Stimulated activated CD4-positive, alpha-beta T cell treated with anti-CD3 and anti-CD28 coated beads, Interleukin-1b, Interleukin-23, amount 100 ng/mL, for 1 hour (primary cell): ENCODE results near the gene PCED1B.
"Not testable (repeated sequence)": the region's sequence is repeated elsewhere in the genome, so short reads cannot be mapped to it uniquely, and the experiment has no call there.

Experiments
- DNase-seq, 2 donors: peaks; one replicate each; pipeline ENCODE4 v3.0.0-alpha.2; 2020; ENCODE audit warnings: low read depth in 2 of 2

The PCED1B gene

DNA sequence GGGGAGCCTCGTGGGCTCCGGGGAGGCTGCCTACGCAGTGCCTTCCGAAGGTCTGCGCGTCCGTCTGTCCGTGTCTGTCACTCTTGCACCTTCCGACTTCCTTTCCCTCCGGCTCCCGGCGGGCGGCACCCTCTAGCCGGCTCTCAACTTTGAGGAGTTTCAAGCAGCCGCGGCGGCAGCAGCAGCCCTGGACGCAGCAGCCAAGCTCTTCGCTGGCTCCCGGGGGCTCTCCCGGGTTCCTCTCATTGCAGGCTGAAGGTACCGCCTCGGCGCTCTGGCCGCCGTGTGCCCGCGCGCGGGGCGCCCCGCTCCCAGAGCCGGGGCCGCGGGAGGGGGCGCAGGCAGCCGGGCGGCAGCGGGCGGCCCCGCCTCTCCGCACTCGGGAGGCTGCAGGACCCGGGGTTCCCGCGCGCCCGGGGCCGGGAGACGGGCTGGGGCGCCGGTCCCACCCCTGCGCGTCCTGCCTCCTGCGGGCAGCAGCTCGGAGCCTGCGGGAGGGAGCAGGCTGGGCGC lies at the start of gene PCED1B, which contains the start of gene AMIGO2:
TSS of gene PCED1B (plus strand) at position 154 of the 513 bp plus-strand sequence. CDS start 155,443 bp downstream, outside the sequence.
TSS of gene AMIGO2 (minus strand) at position 492 of the 513 bp plus-strand sequence. CDS start 957 bp downstream, outside the sequence.
- DNase-seq, result peak in 1 of 2 donors; percentile 32

GRCh38 chr12:47029903-47030302 lies 49.5 kb upstream of the PCED1B start:
- no peak for DNase-seq

DNA sequence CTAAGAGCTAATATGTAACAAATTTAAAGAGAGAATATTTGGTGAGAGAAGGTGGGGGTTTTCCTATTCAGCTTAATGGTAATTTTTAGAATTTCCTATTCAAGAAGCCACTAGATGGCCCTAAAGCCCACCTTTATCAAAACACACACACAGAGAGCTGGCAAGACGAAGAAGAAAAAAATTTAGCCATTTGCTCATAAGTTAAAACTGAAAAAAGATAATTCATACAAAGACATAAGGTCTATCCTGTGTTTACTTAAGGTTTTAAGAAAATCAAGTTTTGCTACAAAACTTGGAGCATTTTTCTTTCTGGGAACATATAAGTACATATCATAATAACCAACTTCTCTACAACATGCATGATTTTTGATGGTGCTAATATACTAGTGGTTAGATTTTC lies 46.8 kb upstream of the PCED1B start:
- DNase-seq, result no peak

- DNase-seq, result no peak
Observed at GRCh38 chr12:47033081-47033480, 46.3 kb upstream of the PCED1B start.

DNA sequence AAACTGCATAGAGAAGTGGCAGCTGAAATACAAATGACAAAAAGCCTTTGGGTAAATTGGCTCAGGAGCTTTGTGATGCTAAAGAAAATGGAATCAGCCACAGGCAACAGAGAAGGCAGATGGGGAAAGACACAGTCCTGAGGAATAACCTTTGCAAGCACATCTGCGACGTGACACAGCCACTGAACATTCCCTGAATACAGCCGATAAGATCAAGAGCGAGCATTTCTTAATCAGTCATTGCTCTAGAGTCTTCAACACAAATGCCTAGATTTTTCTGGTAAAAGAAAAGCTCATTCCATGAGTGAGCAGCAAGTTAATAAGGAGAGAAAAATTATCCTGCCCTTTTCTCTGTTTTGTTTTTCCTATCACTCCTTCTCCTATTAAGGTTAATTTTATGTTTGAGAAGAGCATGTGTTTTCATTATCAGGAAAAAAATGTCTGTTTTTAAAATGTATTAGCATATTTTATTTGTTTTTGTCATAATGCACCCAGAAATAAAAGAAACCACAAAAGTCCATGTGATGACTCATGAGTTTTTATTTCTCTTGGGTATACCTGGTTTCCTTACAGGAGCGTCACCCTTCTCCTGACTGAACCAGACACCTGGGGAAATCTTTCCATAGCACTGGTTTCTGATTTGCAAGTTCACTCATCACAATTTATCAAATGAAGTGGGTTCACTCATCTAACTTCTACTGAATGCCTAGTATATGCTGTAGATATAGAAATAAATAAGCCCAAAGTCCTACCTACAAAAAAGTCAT lies 45.4 kb upstream of the PCED1B start:
- DNase-seq, result no peak

DNA sequence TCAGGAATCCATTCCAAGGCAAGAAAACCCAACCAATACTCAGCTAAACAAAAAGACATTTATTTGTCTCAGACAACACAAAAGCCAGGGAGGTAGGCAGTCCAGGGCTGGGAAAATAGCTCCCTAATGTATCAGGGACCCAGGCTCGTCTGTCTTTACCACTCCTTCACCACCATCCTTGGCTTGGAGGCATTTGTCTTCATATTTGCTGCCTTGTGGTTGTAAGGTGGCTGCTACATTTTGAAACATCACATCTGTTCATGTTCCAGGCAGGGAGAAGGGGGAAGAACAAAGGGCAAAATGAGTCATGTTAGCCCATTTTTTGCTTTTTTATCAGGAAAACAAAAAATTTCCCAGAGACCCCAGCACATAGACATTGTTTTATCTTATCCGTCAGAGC lies 44.8 kb upstream of the PCED1B start:
- DNase-seq, result no peak

- DNase-seq, result no peak
Observed at GRCh38 chr12:47035484-47035883, 43.9 kb upstream of the PCED1B start.

DNA sequence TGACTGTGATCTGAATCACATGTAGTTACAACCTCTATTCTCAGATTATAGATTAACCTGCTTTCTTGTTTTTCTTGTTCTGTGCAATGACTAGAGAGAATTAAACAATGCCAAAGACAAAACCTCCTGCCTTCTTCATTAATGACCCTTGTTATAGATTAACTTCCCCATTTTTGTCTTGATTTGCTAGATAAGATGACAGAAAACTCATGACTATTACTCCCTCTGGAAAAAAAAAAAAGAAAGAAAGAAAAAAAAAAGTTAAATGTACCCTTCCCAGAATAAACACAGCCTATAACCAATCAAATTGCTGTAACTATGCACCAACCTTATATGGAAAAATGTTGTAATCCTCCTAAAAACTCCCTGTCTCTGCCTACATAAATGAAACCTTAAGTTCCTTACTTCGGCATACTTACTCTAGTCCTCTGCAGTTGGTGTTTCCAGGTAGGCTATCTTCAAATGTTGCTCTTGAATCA lies 41.1 kb upstream of the PCED1B start:
- no peak for DNase-seq

- DNase-seq, result no peak
Observed at GRCh38 chr12:47039079-47039478, 40.3 kb upstream of the PCED1B start.

DNA sequence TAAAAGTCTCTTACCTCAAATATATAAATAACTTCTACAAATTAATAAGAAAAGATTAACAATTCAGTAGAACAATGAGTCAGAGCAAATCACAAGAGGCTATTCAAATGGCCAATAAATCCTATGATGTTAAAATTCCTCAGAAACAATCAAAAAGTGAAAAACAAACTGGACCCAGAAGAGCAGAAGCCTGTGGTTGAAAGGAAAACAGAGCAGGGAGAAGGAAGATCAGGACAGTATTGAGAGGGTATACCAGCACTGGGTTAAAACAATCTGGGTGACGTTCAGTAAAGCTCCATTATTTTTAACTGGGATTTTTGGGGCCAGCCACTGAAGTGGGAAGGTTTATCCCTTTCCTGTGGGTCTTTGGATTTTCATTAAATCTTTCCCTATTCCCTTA lies 39.7 kb upstream of the PCED1B start:
- no peak for DNase-seq

GRCh38 chr12:47041327-47041726 lies 38.1 kb upstream of the PCED1B start:
- DNase-seq, result no peak

GRCh38 chr12:47048541-47048940 lies 30.9 kb upstream of the PCED1B start:
- DNase-seq, result no peak

DNA sequence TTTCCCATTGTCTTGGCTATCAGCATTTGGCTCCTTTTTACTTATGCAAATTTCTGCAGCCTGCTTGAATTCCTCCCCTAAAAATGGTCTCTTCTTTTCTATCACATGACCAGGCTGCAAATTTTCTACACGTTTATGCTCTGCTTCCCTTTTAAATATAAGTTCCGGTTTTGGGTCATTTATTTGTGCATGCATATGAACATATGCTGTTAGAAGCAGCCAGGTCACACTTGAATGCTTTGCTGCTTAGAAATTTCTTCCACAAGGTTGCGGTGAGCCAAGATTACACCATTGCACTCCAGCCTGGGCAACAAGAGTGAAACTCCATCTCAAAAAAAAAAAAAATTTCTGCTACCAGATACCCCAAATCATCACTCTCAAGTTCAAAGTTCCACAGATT lies 28.1 kb upstream of the PCED1B start:
- DNase-seq, result not testable (repeated sequence)

DNA sequence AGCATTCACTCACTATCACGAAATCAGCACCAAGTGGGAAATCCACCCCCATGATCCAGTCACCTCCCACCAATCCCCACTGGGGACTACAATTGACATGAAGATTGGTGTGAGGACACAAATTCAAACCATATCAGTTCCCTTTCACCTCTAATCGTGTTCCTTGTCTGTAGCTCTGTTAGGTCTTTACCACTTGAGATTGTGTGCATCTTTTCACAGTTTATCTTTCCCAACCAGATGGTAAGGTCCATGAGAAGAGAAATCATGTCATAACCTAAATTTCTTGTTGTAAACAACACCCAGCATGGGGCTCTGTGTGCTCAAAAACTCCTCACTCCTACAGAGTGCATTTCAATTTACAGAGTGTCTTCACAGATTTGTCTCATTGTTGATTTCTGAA lies 27.1 kb upstream of the PCED1B start:
- DNase-seq, result no peak

DNA sequence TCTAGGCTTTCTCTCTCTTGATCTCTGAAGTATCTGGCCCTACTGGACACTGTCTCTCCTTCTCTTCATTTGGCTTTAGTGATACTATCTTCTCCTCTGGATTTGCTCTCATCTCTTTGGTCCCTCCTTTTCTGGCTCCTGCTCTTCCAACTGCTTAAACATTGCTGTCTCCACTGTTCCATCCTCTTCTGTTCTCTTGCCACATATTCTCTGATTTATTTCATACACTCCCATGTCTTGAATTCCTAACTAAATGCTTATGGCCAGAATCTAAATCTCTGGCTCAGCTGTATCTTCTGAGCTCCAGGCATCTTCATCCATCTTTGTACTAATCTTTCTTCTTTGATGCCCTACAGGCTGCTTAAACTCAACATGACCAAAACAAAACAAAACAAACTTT lies 25.5 kb upstream of the PCED1B start:
- no peak for DNase-seq

DNA sequence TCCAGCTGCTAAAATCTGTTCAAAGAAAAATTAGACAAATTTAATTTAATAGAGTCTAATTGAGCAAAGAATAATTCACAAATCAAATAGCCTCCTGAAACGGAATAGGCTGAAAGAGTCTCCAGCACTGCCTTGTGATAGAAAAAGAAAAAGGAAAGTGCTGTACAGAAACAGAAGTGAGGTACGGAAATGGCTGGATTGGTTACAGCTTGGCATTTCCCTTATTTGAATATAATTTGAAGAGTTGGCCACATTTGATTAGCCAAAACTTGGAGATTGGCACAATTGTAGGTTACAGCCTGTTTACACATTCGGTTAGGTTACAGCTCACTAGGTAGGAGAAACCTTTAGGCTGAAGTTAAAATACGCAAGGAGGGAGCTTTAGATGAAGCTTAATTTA lies 24.8 kb upstream of the PCED1B start:
- no peak for DNase-seq

- not testable (repeated sequence) for DNase-seq
Observed at GRCh38 chr12:47055856-47056255, 23.6 kb upstream of the PCED1B start.

- DNase-seq, result not testable (repeated sequence)
Observed at GRCh38 chr12:47056944-47057343, 22.5 kb upstream of the PCED1B start.

DNA sequence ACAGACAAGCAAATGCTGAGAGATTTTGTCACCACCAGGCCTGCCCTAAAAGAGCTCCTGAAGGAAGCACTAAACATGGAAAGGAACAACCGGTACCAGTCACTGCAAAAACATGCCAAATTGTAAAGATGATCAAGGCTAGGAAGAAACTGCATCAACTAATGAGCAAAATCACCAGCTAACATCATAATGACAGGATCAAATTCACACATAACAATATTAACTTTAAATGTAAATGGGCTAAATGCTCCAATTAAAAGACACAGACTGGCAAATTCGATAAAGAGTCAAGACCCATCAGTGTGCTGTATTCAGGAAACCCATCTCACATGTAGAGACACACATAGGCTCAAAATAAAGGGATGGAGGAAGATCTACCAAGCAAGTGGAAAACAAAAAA lies 20.8 kb upstream of the PCED1B start:
- not testable (repeated sequence) for DNase-seq

DNA sequence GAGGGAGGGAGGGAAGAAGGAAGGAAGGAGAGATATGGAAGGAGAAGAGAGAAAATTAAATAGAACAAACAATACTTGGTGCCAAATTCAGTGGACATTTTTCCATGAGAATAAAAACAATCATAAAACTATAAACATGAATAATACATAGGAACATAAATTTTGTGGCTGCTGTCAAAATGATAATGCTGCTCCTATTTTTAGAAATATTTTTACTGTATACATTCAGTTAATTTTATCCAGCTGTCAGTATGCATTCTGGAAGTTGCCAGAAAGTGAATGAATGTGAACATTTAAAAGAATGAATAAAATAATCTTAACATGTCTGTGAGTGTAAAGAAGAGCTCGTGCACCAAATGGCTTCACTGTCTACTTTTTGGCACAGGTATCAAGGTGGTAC lies 13.9 kb upstream of the PCED1B start:
- no peak for DNase-seq

GRCh38 chr12:47066278-47067025 lies 13.0 kb upstream of the PCED1B start:
- no peak for DNase-seq

- no peak for DNase-seq
Observed at GRCh38 chr12:47067176-47067575, 12.2 kb upstream of the PCED1B start.
